A172 (cell line): Measurements from ENCODE around the gene EIF2B1. TPM values are rescaled to one million over a fixed set of nuclear protein-coding genes. Genes with fewer than 3 reads are reported as not detected.
"Not testable (repeated sequence)": the region's sequence is repeated elsewhere in the genome, so short reads cannot be mapped to it uniquely, and the experiment has no call there.

Source experiments
- DNase-seq: peaks from one replicate; pipeline ENCODE4 v3.0.0-alpha.2; 2015; ENCODE audit warnings: low spot score
- total RNA-seq: library from RNA; depleted of rRNA; stranded (reverse); fragments of >200 nt; shearing (Covaris generic); gene quantifications from 2 replicates; pipeline ENCODE4 v1.2.3, GENCODE V29; 2014

EIF2B1 gene
- total RNA-seq, 1 experiment from 2014 or later: 75.1 TPM

GRCh38 chr12:123617580-123617979 is 15.9 kb downstream of the EIF2B1 start:
- no peak for DNase-seq

- no peak for DNase-seq
Measured at GRCh38 chr12:123617144-123617543, 16.3 kb downstream of the EIF2B1 start.

GRCh38 chr12:123614531-123614930 is 19.0 kb downstream of the EIF2B1 start:
- DNase-seq: peak; percentile 49

- no peak for DNase-seq
Measured at GRCh38 chr12:123614110-123614509, 19.4 kb downstream of the EIF2B1 start.

- DNase-seq: no peak
Measured at GRCh38 chr12:123608182-123608581, 25.3 kb downstream of the EIF2B1 start.

GRCh38 chr12:123607756-123608155 is 25.7 kb downstream of the EIF2B1 start:
- DNase-seq: no peak

GRCh38 chr12:123603495-123603894 is 30.0 kb downstream of the EIF2B1 start:
- DNase-seq: not testable (repeated sequence)

GRCh38 chr12:123602651-123603195 is 30.8 kb downstream of the EIF2B1 start:
- DNase-seq: no peak

- DNase-seq: peak; percentile 65
Measured at GRCh38 chr12:123601602-123602489, 31.6 kb downstream of the EIF2B1 start, which contains the start of gene DDX55. Gene DDX55, plus strand, starts transcription at chr12:123602099. Its CDS starts 50 bp downstream, at chr12:123602149.

GRCh38 chr12:123599721-123600120 is 33.8 kb downstream of the EIF2B1 start:
- no peak for DNase-seq

GRCh38 chr12:123599310-123599709 is 34.2 kb downstream of the EIF2B1 start:
- DNase-seq: no peak

GRCh38 chr12:123598522-123598921 is 35.0 kb downstream of the EIF2B1 start:
- no peak for DNase-seq

- no peak for DNase-seq
Measured at GRCh38 chr12:123597100-123597499, 36.4 kb downstream of the EIF2B1 start.

GRCh38 chr12:123595729-123596128 is 37.8 kb downstream of the EIF2B1 start:
- DNase-seq: no peak

- DNase-seq: peak; percentile 27
Measured at GRCh38 chr12:123591702-123592481, 41.6 kb downstream of the EIF2B1 start.

- no peak for DNase-seq
Measured at GRCh38 chr12:123580772-123581171, 52.7 kb downstream of the EIF2B1 start.

- DNase-seq: not testable (repeated sequence)
Measured at GRCh38 chr12:123578829-123579228, 54.7 kb downstream of the EIF2B1 start.

GRCh38 chr12:123578243-123578642 is 55.2 kb downstream of the EIF2B1 start:
- DNase-seq: no peak

- DNase-seq: no peak
Measured at GRCh38 chr12:123576611-123577010, 56.9 kb downstream of the EIF2B1 start.

GRCh38 chr12:123573870-123574269 is 59.6 kb downstream of the EIF2B1 start:
- DNase-seq: no peak

GRCh38 chr12:123572391-123572790 is 61.1 kb downstream of the EIF2B1 start:
- DNase-seq: no peak

GRCh38 chr12:123571343-123571813 is 62.1 kb downstream of the EIF2B1 start:
- peak; percentile 27 for DNase-seq
